ENCODE data around the gene IL10RB.
A peak's percentile ranks its signal among the peaks of the same experiment; 100 is the strongest.

Gene IL10RB

DNA sequence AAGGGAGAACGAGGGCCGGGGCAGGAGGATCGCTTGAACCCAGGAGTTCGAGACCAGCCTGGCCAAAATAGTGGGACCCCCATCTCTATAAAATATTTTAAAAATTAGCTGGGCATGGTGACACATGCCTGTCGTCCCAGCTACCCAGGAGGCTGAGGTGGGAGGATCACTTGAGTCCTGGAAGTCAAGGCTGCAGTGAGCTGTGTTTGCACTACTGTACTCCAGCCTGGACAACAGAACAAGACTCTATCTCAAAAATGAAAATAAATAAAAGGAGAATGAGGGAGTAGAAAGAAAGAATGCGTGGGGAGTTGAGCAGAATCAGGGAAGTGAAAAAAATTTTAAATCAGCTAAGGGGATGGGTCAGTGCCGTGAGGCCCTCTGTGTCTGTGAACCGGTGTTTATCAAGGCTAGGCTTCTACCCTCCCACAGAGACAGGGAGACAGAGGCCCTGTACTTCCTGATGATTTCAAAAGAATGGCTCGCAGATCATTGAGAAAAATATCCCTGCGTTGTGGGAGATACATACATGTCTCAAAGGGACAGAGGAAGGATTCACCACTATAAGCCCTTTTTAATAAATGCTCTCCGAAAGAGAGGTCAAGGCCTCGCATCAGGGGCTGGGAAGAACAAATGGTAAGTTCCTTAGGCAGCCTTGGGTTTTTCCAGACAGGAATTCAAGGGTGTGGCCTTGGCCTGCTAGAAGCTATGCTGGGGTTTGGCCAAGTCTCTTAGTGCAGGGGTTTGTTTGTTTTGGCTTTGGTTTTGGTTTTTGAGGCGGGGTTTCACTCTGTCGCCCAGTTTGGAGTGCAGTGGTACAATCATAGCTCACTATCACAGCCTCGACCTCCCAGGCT, 20.7 kb downstream of the IL10RB start:
- peaks cover 25% of the 10 kb centered on the region for H3K4me1 ChIP-seq (ENCODE audit: control insufficient read depth, insufficient read depth, low read length, poor library complexity, severe bottlenecking)
- no peak overlapping the region for H3K4me3 ChIP-seq (ENCODE audit: extremely low read depth, insufficient read depth, low read length, poor library complexity, severe bottlenecking)
- no peak overlapping the region for H3K27ac ChIP-seq (ENCODE audit: low read depth, low read length, severe bottlenecking)
- peaks cover 15% of the 10 kb centered on the region for H3K36me3 ChIP-seq (ENCODE audit: control insufficient read depth, insufficient read depth, low read length)
- no peaks in the 10 kb centered on the region for H3K9me3 ChIP-seq (ENCODE audit: control insufficient read depth, low read length)
- WGBS, 2 experiments (ENCODE audit: insufficient coverage in 2 of 2): 76 to 88% methylated on average over 7 to 8 of the region's 15 CpGs

DNA sequence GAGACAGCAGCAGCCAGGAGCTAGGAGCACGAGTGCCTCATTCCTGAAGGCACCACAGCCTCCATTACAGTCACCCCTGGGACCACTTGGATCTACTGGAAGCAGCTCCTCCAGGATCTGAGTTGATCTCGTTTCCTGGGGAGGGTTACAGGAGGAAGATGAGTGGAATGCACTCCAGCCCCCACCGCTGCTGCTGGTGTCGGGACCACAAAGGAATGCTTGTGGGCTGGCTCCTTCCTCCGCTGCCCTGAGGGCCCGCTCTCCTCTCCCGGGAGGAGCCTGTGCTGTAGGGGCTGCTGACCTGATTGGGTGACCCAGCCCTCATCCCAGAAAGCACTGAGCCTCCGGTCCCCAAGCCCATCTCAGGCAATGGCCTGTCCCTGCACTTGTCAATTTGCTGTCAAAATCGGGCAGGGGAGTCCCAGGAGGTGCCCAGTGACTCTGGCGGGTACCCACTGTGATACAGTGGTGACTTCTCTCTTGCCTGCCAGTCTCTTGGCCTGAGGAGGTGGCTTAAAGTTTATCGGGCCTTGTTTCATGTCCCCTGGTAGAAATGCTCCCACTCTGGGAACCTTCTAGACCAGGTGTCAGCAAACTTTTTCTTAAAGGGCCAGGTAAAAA, 23.1 kb downstream of the IL10RB start:
- peaks cover 3% of the 10 kb centered on the region for H3K36me3 ChIP-seq (ENCODE audit: control insufficient read depth, insufficient read depth, low read length)
- 59 to 71% methylated on average over 10 to 11 of the region's 11 CpGs for WGBS, 2 experiments (ENCODE audit: insufficient coverage in 2 of 2)
- no peak overlapping the region for H3K4me3 ChIP-seq (ENCODE audit: extremely low read depth, insufficient read depth, low read length, poor library complexity, severe bottlenecking)
- H3K27ac ChIP-seq (ENCODE audit: low read depth, low read length, severe bottlenecking): no peak overlapping the region
- H3K9me3 ChIP-seq (ENCODE audit: control insufficient read depth, low read length): no peaks in the 10 kb centered on the region
- H3K4me1 ChIP-seq (ENCODE audit: control insufficient read depth, insufficient read depth, low read length, poor library complexity, severe bottlenecking): peaks cover 25% of the 10 kb centered on the region

- Histone ChIP-seq H3K4me3 (ENCODE audit: extremely low read depth, insufficient read depth, low read length, poor library complexity, severe bottlenecking) (no peak overlapping the region), H3K36me3 (ENCODE audit: control insufficient read depth, insufficient read depth, low read length) (peaks cover 3% of the 10 kb centered on the region), H3K27ac (ENCODE audit: low read depth, low read length, severe bottlenecking) (no peak overlapping the region), H3K9me3 (ENCODE audit: control insufficient read depth, low read length) (no peaks in the 10 kb centered on the region), H3K4me1 (ENCODE audit: control insufficient read depth, insufficient read depth, low read length, poor library complexity, severe bottlenecking) (peaks cover 25% of the 10 kb centered on the region)
- 94 to 96% methylated on average over 10 to 11 of the region's 11 CpGs for WGBS, 2 experiments (ENCODE audit: insufficient coverage in 2 of 2)
These were observed 24.3 kb downstream of the IL10RB start for GRCh38 chr21:33290441-33290840.

- no peak overlapping the region for H3K4me3 ChIP-seq (ENCODE audit: extremely low read depth, insufficient read depth, low read length, poor library complexity, severe bottlenecking)
- no peak overlapping the region for H3K27ac ChIP-seq (ENCODE audit: low read depth, low read length, severe bottlenecking)
- no peaks in the 10 kb centered on the region for H3K9me3 ChIP-seq (ENCODE audit: control insufficient read depth, low read length)
- H3K36me3 ChIP-seq (ENCODE audit: control insufficient read depth, insufficient read depth, low read length): peaks cover 3% of the 10 kb centered on the region
- WGBS, 2 experiments (ENCODE audit: insufficient coverage in 2 of 2): 94 to 97% methylated on average over 9 of the region's 9 CpGs
- peaks cover 19% of the 10 kb centered on the region for H3K4me1 ChIP-seq (ENCODE audit: control insufficient read depth, insufficient read depth, low read length, poor library complexity, severe bottlenecking)
These were observed 25.5 kb downstream of the IL10RB start for GRCh38 chr21:33291686-33292085.

DNA sequence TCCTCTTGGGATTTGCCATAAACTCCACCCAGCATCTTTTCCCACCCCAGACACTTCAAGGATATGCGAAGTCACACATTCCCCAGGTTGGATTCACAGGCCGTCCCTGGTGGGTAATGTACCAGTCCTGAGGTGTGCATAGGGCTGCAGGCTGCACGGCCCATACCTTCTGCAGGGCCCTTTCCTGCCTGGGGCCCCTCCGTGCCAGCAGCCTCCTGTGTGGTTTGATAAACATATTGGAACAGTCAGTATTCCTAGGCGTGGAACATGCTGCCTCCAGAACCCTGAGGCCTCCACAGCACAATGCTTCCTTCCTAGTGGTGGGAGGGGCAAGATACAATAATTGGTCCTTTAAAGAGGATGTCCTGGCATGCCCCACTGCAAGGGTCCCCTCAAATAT, 26.6 kb downstream of the IL10RB start:
- WGBS, 2 experiments (ENCODE audit: insufficient coverage in 2 of 2): 94 to 96% methylated on average over 3 to 4 of the region's 5 CpGs
- H3K4me3 ChIP-seq (ENCODE audit: extremely low read depth, insufficient read depth, low read length, poor library complexity, severe bottlenecking): no peak overlapping the region
- H3K27ac ChIP-seq (ENCODE audit: low read depth, low read length, severe bottlenecking): no peak overlapping the region
- peaks cover 3% of the 10 kb centered on the region for H3K36me3 ChIP-seq (ENCODE audit: control insufficient read depth, insufficient read depth, low read length)
- H3K9me3 ChIP-seq (ENCODE audit: control insufficient read depth, low read length): no peaks in the 10 kb centered on the region
- H3K4me1 ChIP-seq (ENCODE audit: control insufficient read depth, insufficient read depth, low read length, poor library complexity, severe bottlenecking): peaks cover 12% of the 10 kb centered on the region

- H3K27ac ChIP-seq (ENCODE audit: low read depth, low read length, severe bottlenecking): no peak overlapping the region
- H3K9me3 ChIP-seq (ENCODE audit: control insufficient read depth, low read length): no peaks in the 10 kb centered on the region
- no peak overlapping the region for H3K4me3 ChIP-seq (ENCODE audit: extremely low read depth, insufficient read depth, low read length, poor library complexity, severe bottlenecking)
- peaks cover 12% of the 10 kb centered on the region for H3K4me1 ChIP-seq (ENCODE audit: control insufficient read depth, insufficient read depth, low read length, poor library complexity, severe bottlenecking)
- H3K36me3 ChIP-seq (ENCODE audit: control insufficient read depth, insufficient read depth, low read length): peaks cover 3% of the 10 kb centered on the region
- WGBS, 2 experiments (ENCODE audit: insufficient coverage in 2 of 2): 88 to 95% methylated on average over 3 to 7 of the region's 7 CpGs
These were observed 27.0 kb downstream of the IL10RB start for GRCh38 chr21:33293136-33293535.

DNA sequence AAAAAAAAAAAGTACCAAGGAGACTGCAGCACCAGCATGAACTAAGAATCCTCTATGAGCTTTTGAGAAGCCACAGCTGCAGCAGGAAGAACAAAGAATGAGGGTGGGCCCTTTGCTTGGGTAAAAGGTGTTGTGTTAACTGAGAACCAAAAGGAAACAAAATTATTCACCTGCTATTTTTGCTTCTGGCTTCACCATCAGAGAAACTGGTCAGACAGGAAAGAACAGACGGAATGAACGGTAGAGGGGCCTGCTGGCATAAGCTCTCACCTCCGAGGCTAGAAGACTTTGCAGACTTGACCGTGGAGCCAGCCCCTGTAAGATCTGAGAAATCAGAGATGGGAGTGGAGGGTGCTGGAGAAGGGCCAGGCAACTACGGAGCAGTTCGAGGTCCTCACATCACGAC, 27.6 kb downstream of the IL10RB start:
- H3K27ac ChIP-seq (ENCODE audit: low read depth, low read length, severe bottlenecking): no peak overlapping the region
- H3K9me3 ChIP-seq (ENCODE audit: control insufficient read depth, low read length): no peaks in the 10 kb centered on the region
- 82 to 94% methylated on average over 4 to 7 of the region's 7 CpGs for WGBS, 2 experiments (ENCODE audit: insufficient coverage in 2 of 2)
- H3K4me1 ChIP-seq (ENCODE audit: control insufficient read depth, insufficient read depth, low read length, poor library complexity, severe bottlenecking): peaks cover 9% of the 10 kb centered on the region
- no peak overlapping the region for H3K4me3 ChIP-seq (ENCODE audit: extremely low read depth, insufficient read depth, low read length, poor library complexity, severe bottlenecking)
- peaks cover 3% of the 10 kb centered on the region for H3K36me3 ChIP-seq (ENCODE audit: control insufficient read depth, insufficient read depth, low read length)

DNA sequence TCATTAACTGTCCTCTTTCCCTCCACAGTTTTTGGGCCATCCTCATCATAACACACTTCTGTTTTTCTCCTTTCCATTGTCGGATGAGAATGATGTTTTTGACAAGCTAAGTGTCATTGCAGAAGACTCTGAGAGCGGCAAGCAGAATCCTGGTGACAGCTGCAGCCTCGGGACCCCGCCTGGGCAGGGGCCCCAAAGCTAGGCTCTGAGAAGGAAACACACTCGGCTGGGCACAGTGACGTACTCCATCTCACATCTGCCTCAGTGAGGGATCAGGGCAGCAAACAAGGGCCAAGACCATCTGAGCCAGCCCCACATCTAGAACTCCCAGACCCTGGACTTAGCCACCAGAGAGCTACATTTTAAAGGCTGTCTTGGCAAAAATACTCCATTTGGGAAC, 30.0 kb downstream of the IL10RB start:
- peaks cover 3% of the 10 kb centered on the region for H3K36me3 ChIP-seq (ENCODE audit: control insufficient read depth, insufficient read depth, low read length)
- no peaks in the 10 kb centered on the region for H3K9me3 ChIP-seq (ENCODE audit: control insufficient read depth, low read length)
- peaks cover 7% of the 10 kb centered on the region for H3K4me1 ChIP-seq (ENCODE audit: control insufficient read depth, insufficient read depth, low read length, poor library complexity, severe bottlenecking)
- 87 to 98% methylated on average over 5 to 6 of the region's 6 CpGs for WGBS, 2 experiments (ENCODE audit: insufficient coverage in 2 of 2)
- H3K4me3 ChIP-seq (ENCODE audit: extremely low read depth, insufficient read depth, low read length, poor library complexity, severe bottlenecking): no peak overlapping the region
- no peak overlapping the region for H3K27ac ChIP-seq (ENCODE audit: low read depth, low read length, severe bottlenecking)

DNA sequence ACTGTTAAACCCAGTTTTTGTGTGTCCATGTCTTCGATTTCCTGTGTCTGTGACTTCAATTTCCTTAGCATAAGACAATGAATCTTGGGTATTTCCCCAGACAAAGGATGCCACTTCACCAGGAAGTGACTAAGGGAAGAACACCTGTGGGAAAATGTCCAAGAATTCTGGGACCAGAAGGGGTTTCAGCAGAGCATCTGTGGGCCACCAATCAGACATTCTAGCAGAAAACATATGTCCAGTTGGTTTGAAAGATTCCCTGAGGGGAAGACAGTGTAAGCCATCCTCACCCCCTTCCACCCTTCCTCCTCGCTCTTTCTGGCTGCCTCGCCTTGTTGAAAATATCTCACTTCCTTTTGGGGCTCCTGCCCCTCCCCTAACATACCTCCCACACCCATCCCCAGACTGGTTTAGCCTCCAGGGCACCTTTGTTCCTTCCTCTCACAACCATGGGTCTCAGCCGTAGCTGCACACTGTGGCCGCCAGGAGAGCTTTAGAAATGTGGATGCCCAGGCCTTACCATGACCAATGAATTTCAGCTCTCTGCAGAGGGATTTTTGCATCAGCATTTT, 33.1 kb downstream of the IL10RB start:
- H3K27ac ChIP-seq (ENCODE audit: low read depth, low read length, severe bottlenecking): no peak overlapping the region
- WGBS, 2 experiments (ENCODE audit: insufficient coverage in 2 of 2): 84 to 95% methylated on average over 4 to 5 of the region's 5 CpGs

GRCh38 chr21:33300701-33301631, 34.8 kb downstream of the IL10RB start:
- H3K4me3 ChIP-seq (ENCODE audit: extremely low read depth, insufficient read depth, low read length, poor library complexity, severe bottlenecking): no peak overlapping the region
- peaks cover 10% of the 10 kb centered on the region for H3K4me1 ChIP-seq (ENCODE audit: control insufficient read depth, insufficient read depth, low read length, poor library complexity, severe bottlenecking)
- peak overlapping the region; percentile 51 for H3K27ac ChIP-seq (ENCODE audit: low read depth, low read length, severe bottlenecking)
- no peaks in the 10 kb centered on the region for H3K9me3 ChIP-seq (ENCODE audit: control insufficient read depth, low read length)
- WGBS, 2 experiments (ENCODE audit: insufficient coverage in 2 of 2): 86 to 93% methylated on average over 3 to 7 of the region's 10 CpGs
- no peaks in the 10 kb centered on the region for H3K36me3 ChIP-seq (ENCODE audit: control insufficient read depth, insufficient read depth, low read length)

More for the DNA sequence above, 33.1 kb downstream of the IL10RB start:
- H3K4me1 ChIP-seq (ENCODE audit: control insufficient read depth, insufficient read depth, low read length, poor library complexity, severe bottlenecking): peaks cover 10% of the 10 kb centered on the region
- no peaks in the 10 kb centered on the region for H3K9me3 ChIP-seq (ENCODE audit: control insufficient read depth, low read length)
- H3K4me3 ChIP-seq (ENCODE audit: extremely low read depth, insufficient read depth, low read length, poor library complexity, severe bottlenecking): no peak overlapping the region
- H3K36me3 ChIP-seq (ENCODE audit: control insufficient read depth, insufficient read depth, low read length): no peaks in the 10 kb centered on the region

Measured in mesodermal cell (in vitro differentiated cells).